ENCODE results near the gene SIK2.

DNA sequence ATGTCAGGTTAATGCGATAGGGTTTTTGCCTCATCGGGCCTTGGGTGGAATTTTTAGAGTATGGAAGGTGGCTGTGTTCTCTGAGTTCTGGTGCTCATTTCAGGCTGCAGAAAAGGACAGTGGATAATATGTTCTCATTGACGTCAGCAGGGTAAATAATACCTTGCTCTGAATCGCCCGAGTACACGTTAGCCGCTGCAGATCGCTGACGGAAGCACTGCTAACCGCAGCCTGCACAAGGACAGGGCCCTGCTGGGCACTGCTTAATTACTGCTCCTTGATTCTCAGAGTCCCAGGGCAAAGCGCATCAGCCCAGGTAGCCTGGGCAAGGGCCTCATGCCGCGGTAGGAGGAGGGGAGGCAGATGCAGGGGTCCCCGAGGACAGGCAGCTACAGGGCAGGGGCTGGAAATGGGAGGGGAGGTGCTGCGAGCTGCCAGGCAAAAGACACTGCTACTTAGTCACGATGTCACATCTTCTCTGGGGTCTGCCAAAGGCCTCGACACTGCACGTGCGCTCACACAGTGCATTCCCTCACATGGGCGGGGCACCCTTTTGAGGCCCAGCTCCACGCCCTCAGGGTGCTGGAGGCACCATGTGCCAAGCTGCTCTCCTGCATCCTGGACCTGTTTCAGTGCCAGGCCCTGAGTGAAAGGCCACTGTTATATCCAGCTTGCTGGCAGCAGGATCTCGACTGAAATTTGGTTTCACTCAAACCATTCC lies 128.8 kb downstream of the SIK2 start:
- TF ChIP-seq EGR1 (IDR thresholded peaks at IDR 0.05; ENCODE audit: low read depth) (no peak), SIN3A (IDR thresholded peaks at IDR 0.05; ENCODE audit: low read depth) (no peak), EZH2 (IDR thresholded peaks at IDR 0.05) (no peak), JUND (IDR thresholded peaks at IDR 0.05) (no peak), SP1 (IDR thresholded peaks at IDR 0.05; ENCODE audit: low read depth) (no peak), ZFX (IDR thresholded peaks at IDR 0.05) (no peak; the same call in 1 of the 2 replicates)
- TF ChIP-seq, protein P1, sequence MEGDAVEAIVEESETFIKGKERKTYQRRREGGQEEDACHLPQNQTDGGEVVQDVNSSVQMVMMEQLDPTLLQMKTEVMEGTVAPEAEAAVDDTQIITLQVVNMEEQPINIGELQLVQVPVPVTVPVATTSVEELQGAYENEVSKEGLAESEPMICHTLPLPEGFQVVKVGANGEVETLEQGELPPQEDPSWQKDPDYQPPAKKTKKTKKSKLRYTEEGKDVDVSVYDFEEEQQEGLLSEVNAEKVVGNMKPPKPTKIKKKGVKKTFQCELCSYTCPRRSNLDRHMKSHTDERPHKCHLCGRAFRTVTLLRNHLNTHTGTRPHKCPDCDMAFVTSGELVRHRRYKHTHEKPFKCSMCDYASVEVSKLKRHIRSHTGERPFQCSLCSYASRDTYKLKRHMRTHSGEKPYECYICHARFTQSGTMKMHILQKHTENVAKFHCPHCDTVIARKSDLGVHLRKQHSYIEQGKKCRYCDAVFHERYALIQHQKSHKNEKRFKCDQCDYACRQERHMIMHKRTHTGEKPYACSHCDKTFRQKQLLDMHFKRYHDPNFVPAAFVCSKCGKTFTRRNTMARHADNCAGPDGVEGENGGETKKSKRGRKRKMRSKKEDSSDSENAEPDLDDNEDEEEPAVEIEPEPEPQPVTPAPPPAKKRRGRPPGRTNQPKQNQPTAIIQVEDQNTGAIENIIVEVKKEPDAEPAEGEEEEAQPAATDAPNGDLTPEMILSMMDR (IDR thresholded peaks at IDR 0.05 in 2 of 3, conservative IDR thresholded peaks at IDR 0.05 in 1 of 3; ENCODE audit: borderline replicate concordance in 1 of 3, insufficient read depth in 1 of 3, low read depth in 2 of 3, low read length in 2 of 3): no peak

Measured in HCT116 (cell line).